Measurements from ENCODE around the gene UPF2.
"Not testable (repeated sequence)": the region's sequence is repeated elsewhere in the genome, so short reads cannot be mapped to it uniquely, and the experiment has no call there.

Gene UPF2

GRCh38 chr10:12041766-12042408 lies 722 bp downstream of the UPF2 start:
- peak; percentile 2 for DNase-seq

GRCh38 chr10:12036073-12036655 lies 6.4 kb downstream of the UPF2 start:
- DNase-seq, result no peak

GRCh38 chr10:12031404-12031803 lies 11.2 kb downstream of the UPF2 start:
- no peak for DNase-seq

- no peak for DNase-seq
Measured at GRCh38 chr10:12027539-12027938, 15.1 kb downstream of the UPF2 start.

GRCh38 chr10:12025591-12025990 lies 17.0 kb downstream of the UPF2 start:
- no peak for DNase-seq

- no peak for DNase-seq
Measured at GRCh38 chr10:12022580-12023257, 19.9 kb downstream of the UPF2 start.

- no peak for DNase-seq
Measured at GRCh38 chr10:12020574-12020973, 22.0 kb downstream of the UPF2 start.

- no peak for DNase-seq
Measured at GRCh38 chr10:12019283-12019971, 23.2 kb downstream of the UPF2 start.

- DNase-seq, result no peak
Measured at GRCh38 chr10:12018438-12019282, 23.9 kb downstream of the UPF2 start.

GRCh38 chr10:12013926-12014325 lies 28.7 kb downstream of the UPF2 start:
- no peak for DNase-seq

- DNase-seq, result not testable (repeated sequence)
Measured at GRCh38 chr10:12013391-12013790, 29.2 kb downstream of the UPF2 start.

GRCh38 chr10:12010353-12010752 lies 32.3 kb downstream of the UPF2 start:
- DNase-seq, result no peak

- DNase-seq, result not testable (repeated sequence)
Measured at GRCh38 chr10:12008842-12009241, 33.8 kb downstream of the UPF2 start.

- no peak for DNase-seq
Measured at GRCh38 chr10:12006671-12007070, 35.9 kb downstream of the UPF2 start.

- no peak for DNase-seq
Measured at GRCh38 chr10:11993834-11994468, 48.7 kb downstream of the UPF2 start.

- no peak for DNase-seq
Measured at GRCh38 chr10:11988924-11989323, 53.7 kb downstream of the UPF2 start.

GRCh38 chr10:11986593-11987216 lies 55.9 kb downstream of the UPF2 start:
- peak; percentile 43 for DNase-seq

GRCh38 chr10:11982253-11982652 lies 60.4 kb downstream of the UPF2 start:
- no peak for DNase-seq

- no peak for DNase-seq
Measured at GRCh38 chr10:11975795-11976194, 66.8 kb downstream of the UPF2 start.

- not testable (repeated sequence) for DNase-seq
Measured at GRCh38 chr10:11972523-11972922, 70.1 kb downstream of the UPF2 start.

GRCh38 chr10:11962176-11962575 lies 80.4 kb downstream of the UPF2 start:
- DNase-seq, result no peak

- no peak for DNase-seq
Measured at GRCh38 chr10:11961771-11962170, 80.8 kb downstream of the UPF2 start.
